H4 (cell line): ENCODE measurements around the gene PFN2. TPM values are rescaled to one million over a fixed set of nuclear protein-coding genes. Genes with fewer than 3 reads are reported as not detected.
"Not testable (repeated sequence)": the region's sequence is repeated elsewhere in the genome, so short reads cannot be mapped to it uniquely, and the experiment has no call there.

Experiments used
- DNase-seq: peaks from one replicate; pipeline ENCODE4 v3.0.0-alpha.2; 2015; ENCODE audit warnings: low spot score
- total RNA-seq: library from RNA; depleted of rRNA; stranded (reverse); fragments of >200 nt; shearing (Covaris generic); gene quantifications from 2 replicates; pipeline ENCODE4 v1.2.3, GENCODE V29; 2014; rRNA removed

Gene PFN2
- 333 and 336 TPM in 2 replicates for total RNA-seq

GRCh38 chr3:149970716-149971402 lies at the start of gene PFN2:
Gene PFN2, minus strand, starts transcription at chr3:149970895. Its CDS starts 39 bp downstream, at chr3:149970856.
- peak; percentile 76 for DNase-seq

DNA sequence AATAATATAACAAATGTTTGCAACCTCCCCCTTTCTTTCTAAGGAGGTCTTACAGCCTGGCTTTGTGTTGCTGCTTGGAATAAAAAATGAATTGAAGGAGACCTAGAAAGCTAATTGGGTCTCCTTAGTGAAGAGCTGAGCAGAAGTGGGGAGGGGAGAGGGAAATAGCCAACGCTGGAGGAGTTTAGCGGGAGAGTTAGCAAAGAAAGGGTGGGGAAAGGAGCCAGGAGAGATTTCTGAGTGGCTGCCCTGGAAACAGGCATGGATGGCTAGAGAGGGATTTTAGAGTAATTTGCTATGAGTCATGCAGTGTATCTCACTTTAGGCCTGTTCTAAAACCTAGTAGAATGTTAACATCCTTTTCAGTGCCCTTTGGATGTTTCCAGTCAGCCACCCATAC lies 45.2 kb upstream of the PFN2 start:
- no peak for DNase-seq

GRCh38 chr3:150014782-150015181 lies 44.1 kb upstream of the PFN2 start:
- DNase-seq = no peak

GRCh38 chr3:150013801-150014200 lies 43.1 kb upstream of the PFN2 start:
- no peak for DNase-seq

DNA sequence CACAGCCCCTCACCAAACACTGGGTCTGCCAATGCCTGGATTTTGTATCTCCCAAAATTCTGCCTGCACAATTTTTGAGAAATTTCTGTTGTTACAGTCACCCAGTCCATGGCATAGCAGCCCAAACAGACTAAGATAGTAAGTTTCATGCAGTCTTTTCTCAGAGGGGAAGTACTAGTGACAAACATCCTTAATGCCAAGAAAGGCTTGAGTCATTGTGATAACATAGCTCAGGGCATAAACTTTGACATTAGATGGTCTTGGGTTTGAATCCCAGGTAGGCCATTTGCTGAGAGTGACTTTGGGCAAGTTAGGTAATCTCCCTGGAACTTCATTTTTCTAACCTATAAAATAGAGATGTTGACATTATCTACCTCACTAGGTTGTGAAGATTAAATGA lies 36.1 kb upstream of the PFN2 start:
- DNase-seq = no peak

DNA sequence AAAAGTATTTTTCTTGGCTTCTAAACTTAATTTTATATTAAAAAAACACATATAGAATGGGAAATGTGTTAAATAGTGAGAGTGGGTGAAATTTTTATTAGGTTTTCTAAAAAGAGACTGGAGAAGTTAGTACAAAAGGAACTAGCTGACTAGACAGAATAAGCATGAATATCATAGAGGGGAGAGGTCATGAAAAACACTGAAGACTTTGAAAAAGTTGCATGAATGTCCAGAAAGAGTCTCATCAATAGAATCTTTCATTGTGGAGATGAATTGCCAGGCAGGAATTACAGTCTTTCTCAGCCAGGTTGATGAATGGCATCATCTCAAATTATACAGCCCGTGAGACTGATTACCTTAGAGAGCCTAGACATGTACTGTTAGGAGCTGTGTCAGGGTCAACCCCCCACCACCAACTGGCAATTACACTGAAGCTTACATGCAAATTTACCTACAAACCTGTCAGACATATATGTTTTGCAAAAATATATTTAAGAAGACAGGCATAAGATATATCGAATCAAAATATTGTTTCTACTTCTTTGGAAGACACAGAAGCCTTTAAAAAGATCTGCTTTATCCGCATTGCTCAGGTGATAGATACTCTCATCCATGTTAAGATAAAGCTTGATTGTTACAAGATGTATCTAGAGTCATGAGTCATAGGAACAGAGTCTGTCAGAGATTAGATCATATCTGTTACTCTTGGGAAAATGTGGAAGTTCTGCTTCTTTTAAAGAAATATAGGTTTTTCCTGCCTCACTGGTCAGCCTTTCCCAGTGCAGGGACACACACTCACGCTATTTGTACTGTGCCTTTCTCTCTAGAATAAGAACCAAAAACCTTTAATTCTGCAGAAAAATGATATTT lies 34.8 kb upstream of the PFN2 start:
- DNase-seq = no peak

GRCh38 chr3:150000641-150001040 lies 29.9 kb upstream of the PFN2 start:
- no peak for DNase-seq

- DNase-seq = no peak
These were observed 28.7 kb upstream of the PFN2 start for GRCh38 chr3:149999421-149999820.

DNA sequence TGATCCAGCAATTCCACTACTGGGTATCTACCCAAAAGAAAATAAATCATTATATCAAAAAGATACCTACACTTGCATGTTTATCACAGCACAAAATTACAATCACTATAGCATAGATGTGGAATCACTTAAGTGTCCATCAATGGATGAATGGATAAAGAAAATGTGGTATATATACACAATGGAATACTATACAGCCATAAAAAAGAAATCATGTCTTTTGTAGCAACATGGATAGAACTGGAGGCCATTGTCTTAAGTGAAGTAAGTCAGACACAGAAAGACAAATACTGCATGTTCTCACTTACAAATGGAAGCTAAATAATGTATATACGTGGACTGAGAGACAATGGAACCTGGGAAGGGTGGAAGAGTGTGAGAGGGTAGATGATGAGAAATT lies 28.3 kb upstream of the PFN2 start:
- no peak for DNase-seq

DNA sequence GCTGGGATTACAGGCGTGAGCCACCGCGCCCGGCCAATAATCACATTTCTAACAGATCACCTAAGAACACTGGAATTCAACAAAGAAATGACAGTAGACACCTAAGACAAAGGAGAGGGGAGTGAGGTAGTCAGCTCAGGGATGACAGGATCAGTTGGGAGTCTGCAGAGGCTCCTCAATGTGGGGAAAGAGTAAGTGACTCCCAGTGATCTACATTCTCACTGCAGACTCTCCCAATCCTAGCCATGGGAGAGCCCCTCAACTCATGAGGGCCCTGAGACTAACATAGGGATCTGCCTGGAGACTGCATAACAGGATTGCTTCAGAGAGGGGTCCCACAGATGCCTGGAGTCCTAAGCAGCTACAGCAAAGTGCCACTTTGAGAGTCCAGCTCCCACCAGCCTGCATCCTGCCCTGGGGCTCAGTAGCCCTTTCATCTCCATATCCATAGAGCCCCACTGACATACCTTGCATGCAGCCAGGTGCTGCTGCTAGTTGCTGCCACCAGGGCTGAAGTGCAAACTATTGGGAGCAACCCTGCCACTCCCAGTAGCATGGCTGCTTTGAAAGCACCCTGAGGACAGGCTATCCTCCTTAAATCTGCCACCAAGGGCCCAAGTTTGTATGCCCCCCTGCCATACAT lies 21.8 kb upstream of the PFN2 start:
- DNase-seq = no peak

DNA sequence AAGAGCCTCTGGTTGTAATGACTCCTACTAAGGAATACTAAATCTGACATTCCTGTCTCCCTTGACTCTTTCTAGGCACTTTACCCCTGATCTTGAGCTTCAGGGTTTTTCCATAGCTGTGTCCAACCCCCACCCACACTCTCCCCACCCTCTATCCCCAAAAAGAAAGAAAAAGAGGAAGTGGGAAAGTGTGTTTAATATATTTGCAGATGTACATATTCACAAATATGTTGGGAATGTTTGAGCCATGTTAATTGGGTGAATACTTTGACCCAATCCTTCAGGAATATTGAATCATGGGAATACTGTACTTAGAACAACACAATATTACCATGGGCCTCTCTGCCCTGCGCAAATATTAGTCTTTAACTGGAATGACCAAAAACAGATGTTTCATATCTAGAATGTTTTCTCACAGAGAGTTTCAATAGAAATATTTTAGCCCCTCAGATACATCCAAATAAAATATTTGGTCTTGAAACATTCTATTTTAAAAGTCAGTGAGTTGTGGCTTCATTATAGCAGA lies 19.8 kb upstream of the PFN2 start:
- DNase-seq = no peak

DNA sequence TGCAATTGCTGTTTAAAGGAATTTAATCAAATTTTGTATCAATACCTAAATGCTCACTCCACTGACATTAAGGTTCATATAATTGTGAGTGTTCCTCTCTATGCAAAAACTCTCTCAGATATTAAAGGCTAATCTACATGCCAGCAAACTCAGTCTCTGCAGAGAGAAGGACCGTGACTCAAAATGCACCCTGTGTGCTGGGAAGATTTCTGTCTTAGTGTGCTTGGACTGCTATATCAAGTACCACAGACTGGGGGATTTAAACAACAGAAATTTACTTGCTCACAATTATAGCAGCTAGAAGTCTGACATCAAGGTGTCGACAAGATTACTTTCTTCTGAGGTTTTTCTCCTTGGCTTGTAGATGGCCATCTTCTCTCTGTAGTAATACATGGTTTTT lies 18.6 kb upstream of the PFN2 start:
- no peak for DNase-seq

- DNase-seq = no peak
These were observed 12.9 kb upstream of the PFN2 start for GRCh38 chr3:149983628-149984027.

DNA sequence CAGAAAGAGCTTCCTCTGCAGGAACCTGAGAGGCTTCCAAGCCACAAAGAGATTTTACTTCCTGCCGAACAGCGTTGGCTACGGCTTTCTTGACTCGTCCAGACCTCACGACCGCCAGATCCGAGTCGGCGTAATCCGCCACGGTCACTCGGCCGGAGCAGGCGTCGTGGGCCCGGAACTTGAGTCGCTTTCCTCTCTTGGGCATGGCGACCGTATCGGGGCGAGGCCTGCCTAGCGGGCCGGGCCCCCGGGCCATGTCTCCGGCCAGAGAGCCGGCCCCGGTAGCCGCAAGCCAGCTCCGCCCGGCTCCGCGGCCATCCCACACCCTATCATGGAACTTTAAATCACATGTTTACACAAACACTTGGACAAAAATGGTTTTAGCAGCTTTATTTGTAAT lies 12.4 kb upstream of the PFN2 start:
- not testable (repeated sequence) for DNase-seq

DNA sequence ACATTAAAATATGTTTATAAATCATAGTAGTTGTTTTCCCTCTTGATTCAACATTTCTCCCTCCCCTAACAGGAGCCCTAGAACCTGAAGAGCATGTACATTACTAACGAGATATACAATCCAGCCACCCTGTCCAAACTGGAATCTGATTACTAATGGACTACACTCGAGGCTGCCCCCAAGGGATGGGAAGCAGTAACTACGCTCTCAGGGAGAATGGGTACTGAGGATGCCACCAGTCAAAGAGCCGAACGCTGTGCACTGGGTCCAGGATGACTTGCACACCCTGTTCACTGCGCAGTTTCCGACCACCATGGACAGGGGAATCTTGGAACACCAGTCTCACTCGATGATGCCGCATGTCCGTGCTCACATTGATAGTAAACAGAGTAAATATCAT lies 11.3 kb upstream of the PFN2 start:
- not testable (repeated sequence) for DNase-seq

DNA sequence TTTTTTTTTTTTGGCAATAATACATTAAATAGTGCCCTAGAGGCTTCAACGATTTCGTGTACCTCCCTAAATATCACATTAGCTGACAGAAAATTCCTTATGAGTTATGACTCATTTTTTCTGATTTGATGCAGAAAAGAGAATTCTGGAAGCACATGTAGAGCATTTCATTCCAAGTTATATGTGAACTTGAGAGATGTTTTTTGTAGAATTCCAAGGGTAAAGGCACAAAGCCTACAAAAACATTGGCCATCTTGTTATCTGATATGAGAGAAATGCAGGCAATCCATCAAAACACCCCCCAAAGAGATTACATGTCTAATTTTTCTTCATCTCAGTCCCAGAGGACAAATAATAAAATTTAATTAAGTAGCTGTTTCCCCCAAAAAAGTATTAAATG lies 6.7 kb upstream of the PFN2 start:
- no peak for DNase-seq

GRCh38 chr3:149975919-149976318 lies 5.2 kb upstream of the PFN2 start:
- DNase-seq = no peak

- DNase-seq = peak; percentile 76
These were observed 844 bp upstream of the PFN2 start for GRCh38 chr3:149971403-149972075.

DNA sequence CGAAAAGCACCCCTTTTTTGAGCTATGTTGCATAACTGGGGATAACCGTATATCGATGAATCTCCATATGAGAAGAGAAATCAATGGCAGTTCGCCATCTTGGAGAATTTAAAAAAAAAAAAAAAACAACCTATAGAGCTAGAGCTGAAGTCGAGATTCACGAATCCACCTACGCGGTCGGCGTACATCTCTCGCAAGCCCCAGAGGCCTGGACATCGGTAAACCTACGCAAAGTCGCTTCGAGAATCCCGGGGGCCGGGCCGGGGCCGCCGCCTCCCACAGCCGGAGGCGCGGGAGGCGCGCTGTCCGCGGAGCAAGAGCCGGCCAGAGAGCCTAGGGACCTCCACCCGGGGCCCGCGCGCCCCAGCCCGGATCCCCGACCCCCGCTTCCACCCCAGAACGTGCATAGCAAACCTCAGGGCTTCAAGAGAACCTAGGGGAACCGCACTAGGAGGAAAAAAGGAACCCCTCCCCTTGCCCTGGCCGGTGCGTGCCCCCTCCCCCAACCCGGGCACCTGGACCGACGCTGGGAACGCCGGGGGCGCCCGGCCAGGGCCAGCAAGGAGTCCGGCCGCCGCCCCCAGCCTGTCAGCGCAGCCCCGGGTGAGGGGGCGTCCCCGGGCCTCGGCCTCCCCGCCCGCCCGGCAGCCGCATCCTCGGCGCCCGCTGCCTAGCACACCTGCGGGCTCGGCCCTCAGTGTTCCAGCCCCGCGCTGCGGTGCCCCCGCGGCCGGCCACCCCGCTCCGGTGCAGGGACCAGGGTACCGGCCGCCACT lies 567 bp downstream of the PFN2 start:
- DNase-seq = peak; percentile 78

GRCh38 chr3:149969110-149969939 lies 1.4 kb downstream of the PFN2 start:
- peak; percentile 88 for DNase-seq
